Caco-2 (cell line): ENCODE measurements around the gene RASAL3. TPM values are rescaled to one million over a fixed set of nuclear protein-coding genes. Genes with fewer than 3 reads are reported as not detected.

Experiments used
- BruUV-seq: library from RNA; stranded (reverse); fragments of 400-500 nt; replicated peaks from 2 replicates; lab custom pipeline; 2021; lab: Mats Ljungman, UMichigan
- CTCF ChIA-PET: fragments of 300-600 bp; sonication (Branson Sonifier 250); formaldehyde crosslinking; loops from one replicate; lab custom pipeline; 2022; ENCODE audit warnings: antibody characterized with exemption; lab: Charles Lee
- POLR2A ChIA-PET: fragments of 300-600 bp; sonication (Branson Sonifier 250); formaldehyde crosslinking; loops from one replicate; lab custom pipeline; 2022; ENCODE audit warnings: antibody characterized with exemption; lab: Charles Lee
- DNase-seq, 2 experiments: peaks; one replicate each; pipeline versions ENCODE4 v3.0.0 to v3.0.0-alpha.2; 2020 to 2022
- H3K27me3 ChIP-seq: replicated peaks from 2 replicates; pipeline ENCODE4 v1.6.0; 2011; ENCODE audit warnings: low read length; ENCODE audit not compliant: control insufficient read depth, insufficient read depth
- H3K36me3 ChIP-seq: 2 replicates; pipeline ENCODE4 v1.5.1; 2011; ENCODE audit warnings: low read length; ENCODE audit not compliant: control insufficient read depth, insufficient read depth
- H3K4me1 ChIP-seq: fragments of 250-450 bp; sonication (Bioruptor Pico); 2 replicates; pipeline ENCODE4 v1.5.1; 2020; ENCODE audit warnings: mild to moderate bottlenecking
- H3K4me3 ChIP-seq: 2 replicates; pipeline ENCODE4 v1.5.1; 2011; ENCODE audit warnings: low read depth, mild to moderate bottlenecking, control low read depth, low read length
- H3K9me3 ChIP-seq: fragments of 250-450 bp; sonication (Bioruptor Pico); 2 replicates; pipeline ENCODE4 v1.5.1; 2020; ENCODE audit warnings: mild to moderate bottlenecking, moderate library complexity
- H3K27ac Mint-ChIP-seq: one replicate; pipeline ENCODE4 v1.8.0; 2022; ENCODE audit warnings: mixed read lengths; ENCODE audit not compliant: unreplicated experiment
- H3K27me3 Mint-ChIP-seq: one replicate; pipeline ENCODE4 v1.8.0; 2022; ENCODE audit warnings: mixed read lengths; ENCODE audit not compliant: insufficient read depth, unreplicated experiment
- H3K36me3 Mint-ChIP-seq: one replicate; pipeline ENCODE4 v1.8.0; 2022; ENCODE audit warnings: mild to moderate bottlenecking, mixed read lengths; ENCODE audit not compliant: insufficient read depth, unreplicated experiment
- H3K4me1 Mint-ChIP-seq: one replicate; pipeline ENCODE4 v1.8.0; 2022; ENCODE audit warnings: low read depth, mixed read lengths; ENCODE audit not compliant: unreplicated experiment
- H3K4me3 Mint-ChIP-seq: one replicate; pipeline ENCODE4 v1.8.0; 2022; ENCODE audit warnings: mild to moderate bottlenecking, moderate library complexity, mixed read lengths; ENCODE audit not compliant: unreplicated experiment
- H3K9me3 Mint-ChIP-seq: one replicate; pipeline ENCODE4 v1.8.0; 2022; ENCODE audit warnings: mixed read lengths; ENCODE audit not compliant: unreplicated experiment
- intact Hi-C: fragments of 100-400 bp; cut with micrococcal nuclease; formaldehyde crosslinking; loops from one replicate; pipeline ENCODE4 v1.10.0; 2022; ENCODE audit not compliant: unreplicated experiment
- total RNA-seq: library from RNA; stranded (reverse); gene quantifications from 2 replicates; pipeline ENCODE4 v1.2.3, GENCODE V29; 2022
- TF ChIP-seq, protein P1 (sequence below), 2 experiments: fragments of 200-600 bp in 1 of 2; IDR thresholded peaks; 1 replicate in 1 of 2; 2 replicates in 1 of 2; pipeline versions ENCODE4 v1.5.1 to v1.8.0; 2011 to 2022; ENCODE audit warnings: antibody characterized with exemption in 1 of 2, control low read depth in 1 of 2, inconsistent platforms in 1 of 2, low read depth in 1 of 2, low read length in 1 of 2, mild to moderate bottlenecking in 1 of 2, moderate library complexity in 1 of 2; ENCODE audit not compliant: insufficient read depth in 1 of 2, severe bottlenecking in 1 of 2, unreplicated experiment in 1 of 2

Gene RASAL3
- total RNA-seq, 1 experiment from 2014 or later, result not detected

DNA sequence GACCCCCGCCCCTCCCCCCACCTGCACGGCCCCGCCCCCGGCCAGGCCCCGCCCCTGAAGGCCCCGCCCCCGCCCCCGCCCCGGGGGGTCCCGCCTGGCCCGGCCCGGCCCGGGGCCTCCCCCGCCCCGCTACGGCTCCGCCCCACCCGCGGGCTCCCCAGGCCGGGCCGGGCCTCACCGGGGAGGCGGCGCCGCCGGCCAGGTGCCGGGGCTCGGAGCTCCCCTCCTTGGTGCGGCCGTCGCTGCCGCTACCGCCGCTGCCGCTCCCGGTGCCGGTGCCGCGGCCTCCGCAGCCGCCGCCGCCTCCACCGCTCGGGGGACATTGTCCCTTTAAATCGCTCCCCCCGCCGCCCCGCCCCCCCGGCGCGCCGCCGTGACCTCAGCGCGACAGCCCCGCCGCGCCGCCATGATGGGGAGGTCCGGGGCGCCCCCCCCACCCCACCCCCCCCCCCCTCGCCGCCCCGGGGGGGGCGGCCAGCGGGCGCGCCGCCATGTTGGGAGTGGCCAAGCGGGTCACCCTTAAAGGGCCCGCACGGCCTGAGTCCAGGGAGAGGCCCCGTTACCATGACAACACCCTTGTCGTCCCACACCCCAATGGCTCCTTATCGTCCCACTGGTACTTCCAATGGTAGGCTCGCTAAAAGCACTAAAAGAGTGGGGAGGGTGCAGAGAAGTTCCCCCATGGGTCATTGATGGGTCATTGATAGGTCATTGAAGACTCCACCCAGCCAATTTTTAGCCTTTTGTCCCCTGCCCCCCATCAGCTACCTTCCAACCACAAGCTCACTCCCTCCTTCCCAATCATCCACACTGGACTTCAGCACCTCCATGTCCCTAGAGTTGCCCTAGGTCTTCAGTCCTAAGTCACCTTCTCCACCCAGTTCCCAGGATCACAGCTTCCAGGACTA lies 14.5 kb downstream of the RASAL3 start, which contains the start of gene WIZ:
TSS of gene WIZ (minus strand) at position 337 of the 908 bp plus-strand sequence. CDS start 1,649 bp downstream, outside the sequence.
- TF ChIP-seq, protein P1, sequence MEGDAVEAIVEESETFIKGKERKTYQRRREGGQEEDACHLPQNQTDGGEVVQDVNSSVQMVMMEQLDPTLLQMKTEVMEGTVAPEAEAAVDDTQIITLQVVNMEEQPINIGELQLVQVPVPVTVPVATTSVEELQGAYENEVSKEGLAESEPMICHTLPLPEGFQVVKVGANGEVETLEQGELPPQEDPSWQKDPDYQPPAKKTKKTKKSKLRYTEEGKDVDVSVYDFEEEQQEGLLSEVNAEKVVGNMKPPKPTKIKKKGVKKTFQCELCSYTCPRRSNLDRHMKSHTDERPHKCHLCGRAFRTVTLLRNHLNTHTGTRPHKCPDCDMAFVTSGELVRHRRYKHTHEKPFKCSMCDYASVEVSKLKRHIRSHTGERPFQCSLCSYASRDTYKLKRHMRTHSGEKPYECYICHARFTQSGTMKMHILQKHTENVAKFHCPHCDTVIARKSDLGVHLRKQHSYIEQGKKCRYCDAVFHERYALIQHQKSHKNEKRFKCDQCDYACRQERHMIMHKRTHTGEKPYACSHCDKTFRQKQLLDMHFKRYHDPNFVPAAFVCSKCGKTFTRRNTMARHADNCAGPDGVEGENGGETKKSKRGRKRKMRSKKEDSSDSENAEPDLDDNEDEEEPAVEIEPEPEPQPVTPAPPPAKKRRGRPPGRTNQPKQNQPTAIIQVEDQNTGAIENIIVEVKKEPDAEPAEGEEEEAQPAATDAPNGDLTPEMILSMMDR (IDR thresholded peaks at IDR 0.05; ENCODE audit: insufficient read depth in 1 of 2, low read depth in 1 of 2, low read length in 1 of 2, severe bottlenecking in 1 of 2, unreplicated experiment in 1 of 2), result no peak
- BruUV-seq, result no TSS peak
- ChIA-PET POLR2A (no interaction called here), CTCF (no interaction called here)
- Mint-ChIP-seq H3K27ac (peak within 1 kb of the TSS; percentile 64), H3K9me3 (no peaks in the 10 kb centered on the region), H3K27me3 (no peaks in the 10 kb centered on the region), H3K36me3 (peaks cover 5% of the 10 kb centered on the region), H3K4me3 (peak within 1 kb of the TSS; percentile 75), H3K4me1 (peaks cover 16% of the 10 kb centered on the region)
- no peaks in the 10 kb centered on the region for H3K9me3 ChIP-seq
- 0 out of 2 replicates have a peak, but pooled peaks cover 7% of the 10 kb centered on the region for H3K4me1 ChIP-seq
- peak within 1 kb of the TSS; percentile 74 for H3K4me3 ChIP-seq
- no peaks in the 10 kb centered on the region for H3K36me3 ChIP-seq
- H3K27me3 ChIP-seq, result no peaks in the 10 kb centered on the region
- intact Hi-C loops, result loop anchor here (1.0 kb wide), 1 partner anchor 31 kb away; no protein-coding TSS in a partner anchor
- peak; percentile 82 to 87 for DNase-seq

DNA sequence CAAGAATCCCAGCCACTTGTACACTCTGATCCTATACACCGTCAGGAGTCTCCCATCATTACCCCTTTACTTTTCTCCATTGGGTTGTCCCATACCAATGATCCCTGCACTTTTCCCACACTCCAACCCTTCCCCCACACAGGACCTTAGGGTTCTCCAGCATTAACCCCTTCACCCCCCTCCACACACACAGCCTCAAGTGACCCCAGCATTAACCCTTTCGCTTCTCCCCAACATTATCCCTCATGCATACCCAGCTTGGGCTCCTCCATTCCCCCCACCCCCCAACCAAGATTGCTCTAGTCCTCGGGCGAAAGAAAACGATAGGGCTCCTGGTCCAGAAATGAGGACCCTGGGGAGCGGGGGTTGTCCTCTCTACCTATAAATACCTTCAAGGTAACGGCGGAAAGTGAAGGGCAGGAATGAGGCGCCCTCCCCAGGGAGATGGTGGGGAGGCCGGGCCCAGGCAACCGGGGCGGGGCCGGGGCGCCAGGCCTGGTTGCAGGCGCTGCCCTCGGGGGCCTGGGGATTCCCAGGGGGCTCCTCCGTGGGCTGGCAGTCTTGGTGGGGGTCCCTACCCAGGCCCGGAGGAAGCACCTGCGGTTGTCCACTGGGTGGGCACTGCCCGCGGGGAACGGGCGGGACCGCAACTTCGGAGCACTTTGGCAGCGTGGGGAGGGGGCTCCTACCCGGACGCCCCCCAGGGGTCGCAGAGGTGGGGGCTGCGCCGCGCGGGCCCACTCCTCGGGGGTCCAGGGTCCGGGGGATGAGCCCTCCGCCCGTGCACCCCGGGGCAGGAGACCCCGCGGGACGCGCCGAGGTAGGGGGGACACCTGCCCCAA lies 15.3 kb downstream of the RASAL3 start:
- H3K4me3 ChIP-seq, result peak overlapping the region; percentile 74
- no peaks in the 10 kb centered on the region for H3K9me3 Mint-ChIP-seq
- intact Hi-C loops, result loop anchor here (1.0 kb wide), 1 partner anchor 30 kb away; no protein-coding TSS in a partner anchor
- no TSS peak for BruUV-seq
- H3K36me3 Mint-ChIP-seq, result peaks cover 5% of the 10 kb centered on the region
- no peaks in the 10 kb centered on the region for H3K36me3 ChIP-seq
- TF ChIP-seq, protein P1 (IDR thresholded peaks at IDR 0.05; ENCODE audit: insufficient read depth in 1 of 2, low read depth in 1 of 2, low read length in 1 of 2, severe bottlenecking in 1 of 2, unreplicated experiment in 1 of 2), result no peak
- no peaks in the 10 kb centered on the region for H3K27me3 ChIP-seq
- H3K27ac Mint-ChIP-seq, result peak overlapping the region; percentile 24
- H3K9me3 ChIP-seq, result no peaks in the 10 kb centered on the region
- no peaks in the 10 kb centered on the region for H3K27me3 Mint-ChIP-seq
- 0 out of 2 replicates have a peak, but pooled peaks cover 7% of the 10 kb centered on the region for H3K4me1 ChIP-seq
- peak overlapping the region; percentile 54 for H3K4me3 Mint-ChIP-seq
- DNase-seq, result peak; percentile 21 to 47
- ChIA-PET POLR2A (no interaction called here), CTCF (no interaction called here)
- peaks cover 16% of the 10 kb centered on the region for H3K4me1 Mint-ChIP-seq
